Measurements from ENCODE around the gene RYR1. TPM values are rescaled to one million over a fixed set of nuclear protein-coding genes. Genes with fewer than 3 reads are reported as not detected.
"Not testable (repeated sequence)": the region's sequence is repeated elsewhere in the genome, so short reads cannot be mapped to it uniquely, and the experiment has no call there.

The RYR1 gene
- total RNA-seq, 1 experiment from 2014 or later, result not detected

DNA sequence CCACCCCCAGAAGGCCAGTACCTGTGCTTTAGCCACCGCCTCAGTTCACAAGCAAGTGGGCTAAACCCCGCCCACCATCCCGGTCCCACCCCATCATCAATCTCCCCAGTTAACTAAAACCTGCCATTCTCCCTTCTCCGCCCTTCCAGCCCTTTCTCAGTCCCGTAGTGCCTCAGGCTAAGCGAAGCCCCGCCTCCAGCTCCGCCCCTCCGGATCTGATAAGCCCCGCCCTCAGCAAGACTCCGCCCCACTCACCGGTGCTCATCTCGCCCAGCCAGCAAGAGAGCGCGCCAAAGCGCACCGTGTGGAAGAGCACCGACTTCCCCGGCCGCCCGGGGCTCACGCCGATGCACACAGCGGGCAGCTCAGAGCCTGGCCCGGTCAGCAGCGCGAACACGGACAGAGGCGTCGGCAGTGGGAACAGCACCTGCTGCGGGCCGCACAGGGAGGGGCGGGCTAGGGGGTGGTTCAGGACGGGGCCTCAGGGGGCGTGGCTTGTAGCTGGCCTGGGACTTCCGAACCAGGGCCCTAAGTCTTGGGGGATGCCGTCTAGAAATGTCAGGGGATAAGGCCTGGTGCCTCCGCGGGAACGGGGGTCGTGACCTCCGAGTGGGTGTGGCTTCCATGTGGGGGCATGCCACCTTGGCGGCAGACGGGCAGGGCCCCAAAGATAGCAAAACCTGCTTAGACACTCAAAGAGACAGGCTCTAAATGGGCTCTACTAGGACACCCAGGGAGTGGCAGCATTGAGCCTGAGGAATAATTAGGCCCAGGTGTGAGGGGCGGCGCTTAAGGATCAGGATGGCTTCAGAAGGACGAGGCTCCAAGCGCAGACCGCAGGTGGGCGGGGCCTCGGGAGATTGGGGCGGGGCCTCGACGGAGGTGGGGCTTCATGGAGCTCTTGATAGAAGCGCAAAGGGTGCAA, 162.8 kb downstream of the RYR1 start:
- DNase-seq (peak; percentile 14), ATAC-seq (peak; percentile 43)
- Histone ChIP-seq H3K79me2 (ENCODE audit: low read length) (no peaks in the 10 kb centered on the region), H3K27ac (ENCODE audit: low read length) (no peak overlapping the region), H3K36me3 (ENCODE audit: low read depth, low read length) (no peaks in the 10 kb centered on the region), H3K4me2 (ENCODE audit: low read length) (no peak overlapping the region), H3K27me3 (ENCODE audit: low read length) (no peaks in the 10 kb centered on the region), H3K4me3 (ENCODE audit: low read length) (no peak overlapping the region), H2AFZ (ENCODE audit: low read length) (0 out of 2 replicates have a peak overlapping the region, but pooled peaks have one; percentile 30), H4K20me1 (ENCODE audit: low read length) (no peaks in the 10 kb centered on the region), H3K9me3 (ENCODE audit: low read length) (no peaks in the 10 kb centered on the region), H3K9ac (ENCODE audit: low read length) (no peak overlapping the region), H3F3A (ENCODE audit: low read length, unreplicated experiment) (no peaks in the 10 kb centered on the region), H3K4me1 (ENCODE audit: insufficient read depth, low read length) (no peaks in the 10 kb centered on the region), H3K9me2 (replicated peaks; ENCODE audit: low read length) (no peaks in the 10 kb centered on the region)
- intact Hi-C loops (cut with micrococcal nuclease), result no loop called here
- ChIA-PET POLR2A (ENCODE audit: unreplicated experiment) (no interaction called here), CTCF (no interaction called here)
- BruUV-seq (replicated peaks), result no TSS peak
- TF ChIP-seq EZH2 (IDR thresholded peaks at IDR 0.05; ENCODE audit: low read length, unreplicated experiment) (no peak), EZH2phosphoT487 (IDR thresholded peaks at IDR 0.05; ENCODE audit: borderline replicate concordance, low read length) (no peak)
- TF ChIP-seq, protein P1, sequence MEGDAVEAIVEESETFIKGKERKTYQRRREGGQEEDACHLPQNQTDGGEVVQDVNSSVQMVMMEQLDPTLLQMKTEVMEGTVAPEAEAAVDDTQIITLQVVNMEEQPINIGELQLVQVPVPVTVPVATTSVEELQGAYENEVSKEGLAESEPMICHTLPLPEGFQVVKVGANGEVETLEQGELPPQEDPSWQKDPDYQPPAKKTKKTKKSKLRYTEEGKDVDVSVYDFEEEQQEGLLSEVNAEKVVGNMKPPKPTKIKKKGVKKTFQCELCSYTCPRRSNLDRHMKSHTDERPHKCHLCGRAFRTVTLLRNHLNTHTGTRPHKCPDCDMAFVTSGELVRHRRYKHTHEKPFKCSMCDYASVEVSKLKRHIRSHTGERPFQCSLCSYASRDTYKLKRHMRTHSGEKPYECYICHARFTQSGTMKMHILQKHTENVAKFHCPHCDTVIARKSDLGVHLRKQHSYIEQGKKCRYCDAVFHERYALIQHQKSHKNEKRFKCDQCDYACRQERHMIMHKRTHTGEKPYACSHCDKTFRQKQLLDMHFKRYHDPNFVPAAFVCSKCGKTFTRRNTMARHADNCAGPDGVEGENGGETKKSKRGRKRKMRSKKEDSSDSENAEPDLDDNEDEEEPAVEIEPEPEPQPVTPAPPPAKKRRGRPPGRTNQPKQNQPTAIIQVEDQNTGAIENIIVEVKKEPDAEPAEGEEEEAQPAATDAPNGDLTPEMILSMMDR (conservative IDR thresholded peaks at IDR 0.05; ENCODE audit: low read depth, low read length), result no peak

DNA sequence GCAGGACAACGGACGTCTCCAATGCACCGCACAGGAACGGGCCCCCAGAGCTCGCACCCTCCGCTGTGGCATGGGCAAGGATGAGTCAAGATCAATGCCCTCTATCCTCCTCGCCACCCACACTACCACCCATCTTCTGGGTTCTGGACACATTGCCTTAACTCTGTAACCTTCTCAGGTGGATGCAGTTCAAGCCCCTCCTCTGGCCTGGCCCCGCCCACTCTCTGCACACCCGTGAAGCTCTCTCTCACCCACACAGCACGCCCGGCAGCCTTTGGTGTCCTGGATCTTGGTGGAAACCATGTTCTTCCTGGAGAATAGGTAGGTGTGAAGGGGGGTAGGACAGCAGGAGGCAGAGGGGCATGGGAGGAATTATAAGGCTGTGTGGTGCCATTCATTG, 163.6 kb downstream of the RYR1 start:
- Histone ChIP-seq H3K4me2 (ENCODE audit: low read length) (no peak overlapping the region), H3K9me2 (replicated peaks; ENCODE audit: low read length) (no peaks in the 10 kb centered on the region), H3K4me1 (ENCODE audit: insufficient read depth, low read length) (no peaks in the 10 kb centered on the region), H3K79me2 (ENCODE audit: low read length) (no peaks in the 10 kb centered on the region), H3F3A (ENCODE audit: low read length, unreplicated experiment) (no peaks in the 10 kb centered on the region), H3K36me3 (ENCODE audit: low read depth, low read length) (no peaks in the 10 kb centered on the region), H2AFZ (ENCODE audit: low read length) (no peak overlapping the region), H3K27me3 (ENCODE audit: low read length) (no peaks in the 10 kb centered on the region), H4K20me1 (ENCODE audit: low read length) (no peaks in the 10 kb centered on the region), H3K9ac (ENCODE audit: low read length) (no peak overlapping the region), H3K27ac (ENCODE audit: low read length) (no peak overlapping the region), H3K9me3 (ENCODE audit: low read length) (no peaks in the 10 kb centered on the region), H3K4me3 (ENCODE audit: low read length) (no peak overlapping the region)
- no TSS peak for BruUV-seq (replicated peaks)
- ATAC-seq (no peak), DNase-seq (no peak)
- ChIA-PET POLR2A (ENCODE audit: unreplicated experiment) (no interaction called here), CTCF (no interaction called here)
- intact Hi-C loops (cut with micrococcal nuclease), result no loop called here
- TF ChIP-seq EZH2phosphoT487 (IDR thresholded peaks at IDR 0.05; ENCODE audit: borderline replicate concordance, low read length) (no peak), EZH2 (IDR thresholded peaks at IDR 0.05; ENCODE audit: low read length, unreplicated experiment) (no peak)
- TF ChIP-seq, protein P1 (conservative IDR thresholded peaks at IDR 0.05; ENCODE audit: low read depth, low read length), result no peak

DNA sequence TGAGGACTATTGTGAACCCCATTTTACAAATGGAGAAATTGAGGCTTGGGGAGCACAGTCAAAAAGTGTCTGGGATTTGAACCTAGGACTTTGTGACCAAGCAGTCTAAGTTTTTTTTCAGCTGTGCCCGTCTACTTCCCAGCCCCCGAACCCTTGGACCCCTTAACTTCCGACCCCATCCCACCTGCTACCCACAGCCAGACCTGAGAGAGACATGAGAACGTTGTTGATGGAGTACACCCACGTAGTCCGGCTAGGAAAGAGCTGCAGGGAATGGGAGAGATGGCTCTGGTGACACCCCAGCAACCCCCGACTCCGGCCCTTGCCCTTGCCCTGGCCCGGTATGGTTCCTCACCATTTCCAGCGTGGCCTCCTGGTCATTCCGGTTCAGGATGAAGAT, 166.2 kb downstream of the RYR1 start:
- TF ChIP-seq EZH2 (IDR thresholded peaks at IDR 0.05; ENCODE audit: low read length, unreplicated experiment) (no peak), EZH2phosphoT487 (IDR thresholded peaks at IDR 0.05; ENCODE audit: borderline replicate concordance, low read length) (no peak)
- TF ChIP-seq, protein P1 (conservative IDR thresholded peaks at IDR 0.05; ENCODE audit: low read depth, low read length), result no peak
- H3K27me3 ChIP-seq (ENCODE audit: low read length), result no peaks in the 10 kb centered on the region
- ChIA-PET CTCF (no interaction called here), POLR2A (ENCODE audit: unreplicated experiment) (no interaction called here)
- H3K36me3 ChIP-seq (ENCODE audit: low read depth, low read length), result no peaks in the 10 kb centered on the region
- no peak overlapping the region for H3K4me3 ChIP-seq (ENCODE audit: low read length)
- H3K27ac ChIP-seq (ENCODE audit: low read length), result no peak overlapping the region
- no peaks in the 10 kb centered on the region for H3K4me1 ChIP-seq (ENCODE audit: insufficient read depth, low read length)
- no peaks in the 10 kb centered on the region for H4K20me1 ChIP-seq (ENCODE audit: low read length)
- H3F3A ChIP-seq (ENCODE audit: low read length, unreplicated experiment), result no peaks in the 10 kb centered on the region
- DNase-seq (no peak), ATAC-seq (no peak)
- no peak overlapping the region for H3K4me2 ChIP-seq (ENCODE audit: low read length)
- H3K9ac ChIP-seq (ENCODE audit: low read length), result no peak overlapping the region
- BruUV-seq (replicated peaks), result no TSS peak
- H2AFZ ChIP-seq (ENCODE audit: low read length), result no peak overlapping the region
- no peaks in the 10 kb centered on the region for H3K9me2 ChIP-seq (replicated peaks; ENCODE audit: low read length)
- intact Hi-C loops (cut with micrococcal nuclease), result no loop called here
- no peaks in the 10 kb centered on the region for H3K79me2 ChIP-seq (ENCODE audit: low read length)
- H3K9me3 ChIP-seq (ENCODE audit: low read length), result no peaks in the 10 kb centered on the region

DNA sequence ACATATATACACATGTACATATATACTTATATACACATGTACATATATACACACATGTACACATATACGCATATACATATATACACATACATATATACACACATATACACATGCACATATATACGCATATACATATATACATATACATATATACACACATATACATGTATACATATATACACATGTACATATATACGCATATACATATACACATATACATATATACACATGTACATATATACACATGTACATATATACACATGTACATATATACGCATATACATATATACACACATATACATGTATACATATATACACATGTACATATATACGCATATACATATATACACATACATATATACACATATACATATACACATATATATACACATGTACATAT, 169.4 kb downstream of the RYR1 start:
- H3K4me3 ChIP-seq (ENCODE audit: low read length); H3K4me2 ChIP-seq (ENCODE audit: low read length); H3K9me2 ChIP-seq (replicated peaks; ENCODE audit: low read length); H3K36me3 ChIP-seq (ENCODE audit: low read depth, low read length); CTCF ChIA-PET; H3F3A ChIP-seq (ENCODE audit: low read length, unreplicated experiment); H3K9me3 ChIP-seq (ENCODE audit: low read length); intact Hi-C loops (cut with micrococcal nuclease); H4K20me1 ChIP-seq (ENCODE audit: low read length); ATAC-seq; DNase-seq; H3K79me2 ChIP-seq (ENCODE audit: low read length); BruUV-seq (replicated peaks); H3K27me3 ChIP-seq (ENCODE audit: low read length); H3K9ac ChIP-seq (ENCODE audit: low read length); H3K4me1 ChIP-seq (ENCODE audit: insufficient read depth, low read length); H3K27ac ChIP-seq (ENCODE audit: low read length); POLR2A ChIA-PET (ENCODE audit: unreplicated experiment); H2AFZ ChIP-seq (ENCODE audit: low read length): not testable (repeated sequence)

All from PC-3 (cell line).